ENCODE results near the gene SLC49A3. TPM values are rescaled to one million over a fixed set of nuclear protein-coding genes. Genes with fewer than 3 reads are reported as not detected.
"Not testable (repeated sequence)": the region's sequence is repeated elsewhere in the genome, so short reads cannot be mapped to it uniquely, and the experiment has no call there.

The SLC49A3 gene
- total RNA-seq, 1 donor from 2014 or later = 1.9 TPM

- peak within 1 kb of the TSS; percentile 83 for H3K9ac ChIP-seq
- peak; percentile 94 for TF ChIP-seq CTCF (IDR thresholded peaks at IDR 0.05)
- TF ChIP-seq EZH2phosphoT487 (IDR thresholded peaks at IDR 0.05) = no peak
- TF ChIP-seq EZH2 (IDR thresholded peaks at IDR 0.05) = no peak
- H3K4me1 ChIP-seq = peaks cover 4% of the 10 kb centered on the region
- no peaks in the 10 kb centered on the region for H3F3A ChIP-seq (ENCODE audit: low read depth)
- no peak within 1 kb of the TSS for H2AFZ ChIP-seq (replicated peaks)
- peak within 1 kb of the TSS; percentile 85 for H3K4me2 ChIP-seq
- Mint-ChIP-seq H3K36me3 (peaks cover 14% of the 10 kb centered on the region), H3K4me1 (peaks cover 6% of the 10 kb centered on the region), H3K4me3 (peak within 1 kb of the TSS; percentile 92), H3K9me3 (no peaks in the 10 kb centered on the region), H3K27me3 (ENCODE audit: insufficient read depth, low read depth) (no peaks in the 10 kb centered on the region), H3K27ac (no peak within 1 kb of the TSS)
- DNase-seq (ENCODE audit: low spot score) = peak; percentile 97
- H3K9me3 ChIP-seq (ENCODE audit: low read depth) = no peaks in the 10 kb centered on the region
- H3K27me3 ChIP-seq = no peaks in the 10 kb centered on the region
- no peaks in the 10 kb centered on the region for H4K20me1 ChIP-seq (ENCODE audit: low read depth)
- H3K36me3 ChIP-seq = no peaks in the 10 kb centered on the region
- peaks cover 10% of the 10 kb centered on the region for H3K79me2 ChIP-seq (ENCODE audit: low read depth)
- H3K27ac ChIP-seq = no peak within 1 kb of the TSS
- H3K4me3 ChIP-seq = peak within 1 kb of the TSS; percentile 86
Measured at GRCh38 chr4:674172-675035, 14.5 kb downstream of the SLC49A3 start, which contains the start of the genes ATP5ME and MYL5. Gene ATP5ME, minus strand, starts transcription at chr4:674276. Its CDS starts 29 bp downstream, at chr4:674247. Gene MYL5, plus strand, starts transcription at chr4:674542. Its CDS starts 3,485 bp downstream, at chr4:678027.

- Histone ChIP-seq H3K79me2 (ENCODE audit: low read depth) (peaks cover 10% of the 10 kb centered on the region), H4K20me1 (ENCODE audit: low read depth) (no peaks in the 10 kb centered on the region), H3K4me2 (peak overlapping the region; percentile 85), H3F3A (ENCODE audit: low read depth) (no peaks in the 10 kb centered on the region), H3K4me3 (peak overlapping the region; percentile 86), H3K9me3 (ENCODE audit: low read depth) (no peaks in the 10 kb centered on the region), H3K4me1 (peaks cover 4% of the 10 kb centered on the region), H3K27me3 (no peaks in the 10 kb centered on the region), H3K36me3 (no peaks in the 10 kb centered on the region), H3K27ac (no peak overlapping the region), H2AFZ (replicated peaks) (no peak overlapping the region), H3K9ac (peak overlapping the region; percentile 72)
- Mint-ChIP-seq H3K27ac (no peak overlapping the region), H3K36me3 (peaks cover 14% of the 10 kb centered on the region), H3K4me1 (peaks cover 6% of the 10 kb centered on the region), H3K27me3 (ENCODE audit: insufficient read depth, low read depth) (no peaks in the 10 kb centered on the region), H3K4me3 (peak overlapping the region; percentile 92), H3K9me3 (no peaks in the 10 kb centered on the region)
- peak; percentile 61 for DNase-seq (ENCODE audit: low spot score)
- TF ChIP-seq CTCF (IDR thresholded peaks at IDR 0.05) (no peak), EZH2phosphoT487 (IDR thresholded peaks at IDR 0.05) (peak; percentile 25), EZH2 (IDR thresholded peaks at IDR 0.05) (peak; percentile 21)
Measured at GRCh38 chr4:673349-674091, 15.4 kb downstream of the SLC49A3 start.

- H3K27ac Mint-ChIP-seq = no peak overlapping the region
- no peak overlapping the region for H3K27ac ChIP-seq
- no peak for TF ChIP-seq CTCF (IDR thresholded peaks at IDR 0.05)
- no peak for TF ChIP-seq EZH2 (IDR thresholded peaks at IDR 0.05)
- no peak for TF ChIP-seq EZH2phosphoT487 (IDR thresholded peaks at IDR 0.05)
- no peaks in the 10 kb centered on the region for H3K27me3 ChIP-seq
- no peak overlapping the region for H3K4me3 Mint-ChIP-seq
- no peak overlapping the region for H3K4me3 ChIP-seq
- H3K9ac ChIP-seq = no peak overlapping the region
- no peak for DNase-seq (ENCODE audit: low spot score)
- no peaks in the 10 kb centered on the region for H3K36me3 ChIP-seq
- peaks cover 14% of the 10 kb centered on the region for H3K36me3 Mint-ChIP-seq
- H3F3A ChIP-seq (ENCODE audit: low read depth) = no peaks in the 10 kb centered on the region
- H2AFZ ChIP-seq (replicated peaks) = no peak overlapping the region
- H3K4me1 ChIP-seq = peaks cover 4% of the 10 kb centered on the region
- no peaks in the 10 kb centered on the region for H3K9me3 Mint-ChIP-seq
- H3K9me3 ChIP-seq (ENCODE audit: low read depth) = no peaks in the 10 kb centered on the region
- H3K27me3 Mint-ChIP-seq (ENCODE audit: insufficient read depth, low read depth) = no peaks in the 10 kb centered on the region
- no peak overlapping the region for H3K4me2 ChIP-seq
- H3K79me2 ChIP-seq (ENCODE audit: low read depth) = peaks cover 10% of the 10 kb centered on the region
- no peaks in the 10 kb centered on the region for H4K20me1 ChIP-seq (ENCODE audit: low read depth)
- peaks cover 6% of the 10 kb centered on the region for H3K4me1 Mint-ChIP-seq
Measured at GRCh38 chr4:671769-672168, 17.2 kb downstream of the SLC49A3 start.

GRCh38 chr4:669806-670559 is 19.0 kb downstream of the SLC49A3 start:
- H3K4me1 Mint-ChIP-seq = not testable (repeated sequence)

GRCh38 chr4:668219-668618 is 20.7 kb downstream of the SLC49A3 start:
- H3K4me1 Mint-ChIP-seq; H3K4me1 ChIP-seq; H3K27me3 ChIP-seq; H3K4me3 Mint-ChIP-seq; H3K4me3 ChIP-seq; H3K9me3 Mint-ChIP-seq; H3F3A ChIP-seq (ENCODE audit: low read depth); H3K79me2 ChIP-seq (ENCODE audit: low read depth); H3K27me3 Mint-ChIP-seq (ENCODE audit: insufficient read depth, low read depth); DNase-seq (ENCODE audit: low spot score); H3K4me2 ChIP-seq; H4K20me1 ChIP-seq (ENCODE audit: low read depth); H2AFZ ChIP-seq (replicated peaks); H3K27ac Mint-ChIP-seq; H3K9me3 ChIP-seq (ENCODE audit: low read depth); H3K36me3 ChIP-seq; H3K27ac ChIP-seq; H3K9ac ChIP-seq: not testable (repeated sequence)
- H3K36me3 Mint-ChIP-seq = peaks cover 13% of the 10 kb centered on the region

More at GRCh38 chr4:669806-670559, 19.0 kb downstream of the SLC49A3 start:
- not testable (repeated sequence) for H2AFZ ChIP-seq (replicated peaks); H3K4me1 ChIP-seq; H3K4me2 ChIP-seq; H3K4me3 Mint-ChIP-seq; H4K20me1 ChIP-seq (ENCODE audit: low read depth); H3F3A ChIP-seq (ENCODE audit: low read depth); H3K27me3 Mint-ChIP-seq (ENCODE audit: insufficient read depth, low read depth); H3K27ac Mint-ChIP-seq; H3K9me3 ChIP-seq (ENCODE audit: low read depth); H3K27me3 ChIP-seq; H3K4me3 ChIP-seq; H3K27ac ChIP-seq; H3K36me3 ChIP-seq; H3K9ac ChIP-seq; H3K9me3 Mint-ChIP-seq; DNase-seq (ENCODE audit: low spot score)
- H3K79me2 ChIP-seq (ENCODE audit: low read depth) = peaks cover 10% of the 10 kb centered on the region
- H3K36me3 Mint-ChIP-seq = peaks cover 14% of the 10 kb centered on the region
